Measurements from ENCODE around the gene HESX1.

HESX1 gene

GRCh38 chr3:57168151-57168550 is 31.6 kb downstream of the HESX1 start:
- no peak for DNase-seq (ENCODE audit: low spot score)

GRCh38 chr3:57166660-57167059 is 33.1 kb downstream of the HESX1 start:
- DNase-seq (ENCODE audit: low spot score) = no peak

GRCh38 chr3:57165641-57166040 is 34.1 kb downstream of the HESX1 start:
- no peak for DNase-seq (ENCODE audit: low spot score)

DNA sequence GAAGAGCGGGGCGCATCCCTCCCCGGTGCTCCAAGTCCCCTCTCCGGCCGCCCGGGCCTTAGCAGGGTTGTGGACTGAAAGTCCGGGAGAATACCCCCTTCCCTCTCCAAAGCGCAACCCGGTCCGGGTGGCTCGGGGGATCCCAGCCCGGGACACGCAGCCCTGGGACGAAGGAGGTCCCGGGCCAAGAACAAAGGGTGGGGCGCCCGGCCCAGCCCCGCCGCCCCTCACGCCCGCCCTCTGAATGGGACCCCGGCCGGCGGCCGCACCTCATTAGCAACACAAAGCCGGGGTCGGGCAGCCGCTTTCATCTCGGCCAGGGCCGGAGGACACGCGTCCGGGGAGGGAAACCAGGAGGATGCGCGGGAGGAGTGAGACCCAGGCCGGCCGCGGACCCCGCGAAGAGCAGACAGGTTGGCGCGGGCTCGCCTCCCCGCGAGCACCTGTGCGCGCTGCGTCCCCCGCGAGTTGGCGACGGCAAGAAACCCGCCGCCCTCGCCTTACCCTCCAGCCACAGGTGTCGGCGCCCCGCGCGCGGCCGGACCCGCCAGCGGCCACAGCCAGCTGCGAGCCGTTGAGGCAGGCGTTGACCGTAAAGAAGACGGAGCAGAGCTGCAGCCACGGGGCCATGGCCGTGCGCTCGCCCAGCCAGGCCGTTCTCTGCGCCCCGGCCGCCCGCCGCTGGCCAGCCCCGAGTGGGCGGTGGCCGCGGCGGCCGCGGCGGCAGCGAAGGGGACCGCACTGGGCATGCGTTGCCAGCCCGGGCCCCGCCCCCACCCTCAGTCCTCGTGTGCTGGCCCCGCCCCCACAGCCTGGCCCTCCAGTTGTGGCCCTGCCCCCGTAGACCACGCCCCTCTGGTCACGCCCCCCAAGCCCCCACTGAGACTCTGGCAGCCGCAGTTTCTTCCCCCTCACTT is 34.9 kb downstream of the HESX1 start, which contains the start of gene IL17RD:
TSS of gene IL17RD (minus strand) at position 697 of the 917 bp plus-strand sequence. CDS start at position 630, 67 bp downstream.
- peak; percentile 10 for DNase-seq (ENCODE audit: low spot score)

DNA sequence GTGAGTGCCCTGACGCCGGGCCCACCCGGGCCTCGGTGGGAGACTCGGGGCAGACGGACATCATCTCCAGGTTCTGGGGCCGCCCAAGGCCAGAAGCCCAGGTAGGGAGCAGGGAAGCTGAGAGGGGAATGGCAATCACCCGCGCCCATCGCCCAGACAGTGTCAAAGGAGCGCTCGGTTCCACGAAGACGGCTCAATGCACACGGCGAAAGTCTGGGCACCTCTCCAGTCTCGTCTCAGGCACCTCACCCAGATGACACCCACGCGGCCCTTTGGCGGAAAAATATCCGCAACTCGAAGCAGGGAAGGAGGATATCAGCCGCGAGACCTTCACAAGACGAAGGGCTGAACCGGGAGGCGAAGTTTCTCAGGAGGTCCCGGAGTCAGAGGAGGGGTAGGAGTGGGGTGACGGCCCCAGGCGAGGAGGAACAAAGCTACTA is 35.5 kb downstream of the HESX1 start:
- no peak for DNase-seq (ENCODE audit: low spot score)

DNA sequence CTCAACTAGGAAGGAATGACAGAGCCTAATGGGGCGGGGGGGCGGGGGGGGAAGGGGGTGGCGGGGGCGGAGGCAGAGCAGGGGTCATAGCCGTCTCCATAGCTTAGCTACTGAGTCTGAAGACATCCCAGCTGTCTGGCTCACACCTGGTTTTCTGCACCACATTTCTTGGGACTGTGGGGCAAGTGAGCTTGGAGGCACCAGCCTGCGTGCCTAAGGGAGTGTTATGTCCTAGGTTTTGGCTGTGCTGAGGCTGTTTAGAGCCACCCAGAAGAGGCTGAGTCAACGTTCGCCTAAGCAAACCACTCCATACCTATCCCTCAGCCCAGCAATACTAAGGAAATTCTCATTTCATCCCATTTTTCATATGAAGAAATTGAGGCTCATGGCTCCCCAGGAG is 36.0 kb downstream of the HESX1 start:
- DNase-seq (ENCODE audit: low spot score) = no peak

- no peak for DNase-seq (ENCODE audit: low spot score)
Observed at GRCh38 chr3:57161915-57162314, 37.9 kb downstream of the HESX1 start.

GRCh38 chr3:57160765-57161538 is 38.8 kb downstream of the HESX1 start:
- no peak for DNase-seq (ENCODE audit: low spot score)

DNA sequence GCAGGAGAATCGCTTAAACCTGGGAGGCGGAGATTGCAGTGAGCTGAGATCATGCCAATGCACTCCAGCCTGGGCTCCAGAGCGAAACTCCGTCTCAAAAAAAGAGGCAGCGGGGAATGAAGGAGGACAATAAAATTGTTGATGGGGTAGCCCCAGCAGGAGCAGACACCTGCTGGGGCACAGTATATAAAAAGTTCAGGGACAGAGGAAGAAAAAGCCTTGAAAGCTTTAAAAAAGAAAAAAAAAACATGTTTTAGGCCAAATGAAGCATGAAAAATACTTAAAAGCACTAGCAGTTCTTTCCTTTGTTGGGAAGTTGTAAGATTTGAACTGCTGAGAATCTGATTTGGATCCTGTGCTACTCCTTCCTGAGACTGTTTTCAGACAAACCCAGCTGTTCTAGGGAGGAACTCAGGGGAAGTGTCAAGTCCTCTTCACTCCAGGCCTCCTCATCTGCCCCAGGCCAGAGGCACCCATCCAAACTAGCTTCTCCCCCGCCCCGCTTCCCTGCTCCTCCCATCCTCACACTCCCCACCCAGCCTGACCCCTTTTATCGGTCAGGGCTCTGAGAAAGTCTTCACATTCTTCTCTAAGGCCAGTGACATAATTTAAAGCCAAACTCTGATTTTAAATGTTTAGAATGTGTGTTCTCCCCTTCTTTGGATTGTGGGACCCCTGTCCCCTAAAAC is 39.6 kb downstream of the HESX1 start:
- DNase-seq (ENCODE audit: low spot score) = no peak

DNA sequence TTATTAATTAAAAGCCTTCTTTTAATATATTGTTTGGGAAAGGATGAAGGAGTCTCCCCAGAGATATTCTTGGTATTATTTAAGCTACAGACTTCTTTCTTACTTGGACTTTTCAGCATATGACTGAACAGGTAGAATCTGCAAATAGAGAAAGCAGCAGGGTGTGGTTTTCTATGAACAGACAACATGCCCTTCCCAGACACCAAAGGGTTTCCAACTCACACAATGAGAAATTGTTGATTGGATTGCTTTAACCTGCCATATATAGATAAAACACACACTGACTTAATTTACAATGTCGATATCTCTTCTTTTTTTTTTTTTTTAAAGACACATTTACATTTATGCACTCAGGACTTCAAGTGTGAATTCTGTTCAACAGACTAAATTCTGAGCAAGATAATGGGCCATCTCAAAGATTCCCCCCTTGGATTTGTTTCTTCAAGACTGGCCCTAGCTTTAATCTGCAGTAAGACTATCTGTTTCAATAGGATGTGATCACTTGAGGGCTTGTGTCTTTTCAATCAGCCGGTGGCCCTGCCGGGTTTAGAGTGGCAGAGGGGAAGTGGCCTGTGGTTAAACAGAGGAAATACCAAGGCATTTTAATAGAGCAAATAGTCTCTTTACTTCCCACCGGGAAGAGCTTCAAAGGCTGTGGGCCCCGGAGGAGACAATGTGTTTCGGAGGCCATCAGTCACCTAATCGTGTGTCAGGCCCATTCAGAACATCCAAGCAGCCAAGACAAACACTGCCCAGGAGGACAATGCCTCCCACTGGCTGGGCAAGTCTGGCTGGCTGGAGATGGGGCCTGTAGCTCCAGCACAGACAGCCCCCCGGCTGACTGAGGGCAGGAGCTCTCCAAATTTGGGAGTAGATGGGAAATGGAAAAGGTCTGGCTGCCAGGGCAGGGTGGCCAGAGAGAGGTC is 40.7 kb downstream of the HESX1 start:
- peak; percentile 2 for DNase-seq (ENCODE audit: low spot score)

DNA sequence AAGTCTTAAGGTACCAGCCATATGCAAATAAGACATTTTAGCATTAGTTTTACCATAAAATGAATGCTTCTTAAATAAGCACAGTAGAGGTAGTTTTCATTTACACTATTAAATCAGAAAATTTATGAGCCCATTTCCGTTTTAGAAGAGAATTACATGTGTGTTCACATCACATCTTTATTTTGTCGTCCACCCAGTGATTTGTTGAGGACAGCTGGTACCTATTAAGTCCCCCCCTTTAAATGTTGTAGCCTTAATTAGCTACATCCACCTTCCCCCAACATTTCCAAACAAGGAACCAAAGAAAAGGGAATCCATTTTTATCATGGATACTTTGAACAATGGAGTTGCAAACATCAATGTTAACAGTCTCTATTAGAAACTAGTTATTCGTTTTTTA is 41.5 kb downstream of the HESX1 start:
- DNase-seq (ENCODE audit: low spot score) = no peak

DNA sequence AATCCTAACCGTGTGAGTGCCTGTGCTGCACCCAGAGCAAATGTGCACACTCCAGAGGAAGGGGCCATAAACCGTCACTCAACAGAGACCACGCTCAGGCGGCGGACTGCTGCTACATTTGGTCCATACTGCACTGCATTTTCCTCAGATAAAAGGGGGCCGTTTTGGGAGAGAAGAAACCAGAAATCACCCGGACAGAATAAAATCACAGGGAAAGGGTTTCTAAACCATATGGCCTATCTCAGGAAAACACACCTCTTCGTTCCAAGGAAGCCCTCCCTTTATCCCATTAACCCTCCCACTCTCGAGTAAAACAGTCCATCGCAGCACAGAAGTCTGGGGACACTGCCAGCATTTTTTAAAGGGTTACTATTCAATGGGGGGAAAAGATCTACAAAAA is 42.2 kb downstream of the HESX1 start:
- DNase-seq (ENCODE audit: low spot score) = no peak

- DNase-seq (ENCODE audit: low spot score) = no peak
Observed at GRCh38 chr3:57155310-57155643, 44.5 kb downstream of the HESX1 start.

DNA sequence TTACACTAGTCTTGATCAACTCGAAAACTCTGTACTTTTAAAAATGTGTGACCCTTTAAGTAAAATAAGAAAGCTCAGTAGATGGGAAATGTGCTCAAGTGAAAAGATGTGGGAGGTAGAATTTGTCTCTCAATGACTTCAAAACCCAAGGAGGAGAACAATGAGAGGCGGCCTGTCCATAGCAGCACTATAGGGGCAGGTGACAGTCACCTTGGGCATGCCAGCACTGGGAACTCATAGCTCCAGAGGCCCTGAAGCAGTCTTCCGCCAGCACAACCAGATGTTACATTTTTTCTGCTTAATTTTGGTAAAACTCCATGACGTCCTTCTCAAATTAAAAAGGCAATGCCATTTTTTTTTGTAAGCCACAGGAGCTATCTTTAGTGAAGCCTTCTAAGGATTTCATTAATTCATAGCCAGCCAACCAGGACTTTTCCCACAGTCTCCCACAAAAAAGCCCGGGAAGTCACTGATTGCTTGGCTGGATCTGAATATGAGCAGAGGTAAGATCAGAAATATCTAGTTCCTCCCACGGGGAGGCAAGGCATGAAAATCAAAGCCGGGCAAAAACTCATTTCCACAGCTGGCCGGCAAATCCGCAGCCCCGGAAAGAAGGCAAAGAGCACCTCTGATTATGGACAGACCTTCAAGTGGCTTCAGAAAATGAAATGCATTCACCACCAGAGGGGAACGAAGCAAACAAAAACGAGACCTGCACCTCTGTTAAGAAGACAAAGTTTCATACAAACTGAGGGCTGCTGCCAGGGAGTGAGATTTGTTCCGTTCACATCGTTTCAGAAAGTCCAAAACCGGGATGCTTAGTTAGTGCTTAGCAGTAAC is 45.1 kb downstream of the HESX1 start:
- no peak for DNase-seq (ENCODE audit: low spot score)

DNA sequence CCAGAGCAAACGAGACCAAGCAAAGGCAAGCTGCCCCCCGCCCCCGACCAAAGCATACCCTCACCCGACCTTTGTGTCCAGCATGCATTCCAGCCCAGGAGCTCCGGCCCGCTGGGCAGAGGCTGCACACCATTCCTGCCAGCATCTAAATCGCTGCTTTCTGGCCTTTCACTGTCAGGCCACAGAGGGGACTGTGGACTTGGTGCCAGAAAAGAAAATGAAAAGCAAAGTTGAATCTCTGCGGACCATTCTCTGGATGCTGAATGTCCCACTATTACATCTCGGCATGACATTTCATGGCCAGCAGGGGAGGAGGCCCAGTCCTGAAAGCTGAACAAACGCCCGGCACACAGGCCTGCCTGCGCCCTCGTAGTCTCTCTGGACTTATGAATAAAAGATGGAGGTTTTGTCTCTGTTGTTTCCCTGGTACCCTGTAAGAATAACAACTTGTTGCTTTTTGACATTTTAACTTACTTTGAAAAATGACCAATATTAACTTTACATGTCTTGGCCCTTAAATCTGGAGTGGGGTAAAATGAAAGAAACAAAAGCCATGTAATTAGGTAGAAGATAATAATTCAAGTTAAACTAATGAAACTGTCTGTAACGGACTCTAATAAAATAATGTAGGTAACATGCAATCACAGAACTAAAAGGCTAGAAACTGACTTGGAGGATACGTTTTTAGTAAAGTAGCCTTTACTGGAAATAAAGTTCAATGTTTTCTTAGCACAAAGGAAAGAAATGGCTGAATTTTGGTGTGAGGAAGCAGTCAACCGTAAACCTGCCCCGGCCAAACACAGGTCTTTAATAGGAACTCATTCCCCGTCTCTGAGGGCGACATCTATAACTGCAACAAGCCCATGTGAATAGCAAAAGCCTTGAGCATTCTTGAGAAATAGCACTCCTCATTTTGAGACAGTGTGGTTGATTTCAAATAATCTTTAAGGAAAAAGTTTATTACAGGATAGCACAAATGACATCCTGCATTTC is 47.3 kb downstream of the HESX1 start:
- no peak for DNase-seq (ENCODE audit: low spot score)

GRCh38 chr3:57151749-57152148 is 48.0 kb downstream of the HESX1 start:
- DNase-seq (ENCODE audit: low spot score) = no peak

DNA sequence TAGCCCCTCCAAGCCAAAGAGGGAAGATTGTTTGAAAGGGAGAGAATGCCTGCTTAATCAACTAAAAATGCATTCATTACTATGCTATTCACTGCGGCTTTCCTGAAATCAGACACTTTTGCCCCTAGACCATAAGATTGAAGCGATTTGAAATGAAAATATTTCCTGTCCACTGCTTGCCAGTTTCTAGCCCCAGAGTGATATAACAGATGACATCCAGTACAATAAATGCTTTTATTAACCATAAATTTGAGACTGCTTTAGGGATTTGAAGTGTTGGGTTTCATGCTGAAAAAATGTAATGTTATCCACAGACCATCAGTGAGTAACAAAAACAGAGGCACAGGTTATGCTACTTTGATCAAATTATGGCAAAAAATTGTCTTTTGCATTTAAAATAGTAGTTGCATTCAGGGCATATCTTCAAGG is 48.7 kb downstream of the HESX1 start:
- no peak for DNase-seq (ENCODE audit: low spot score)

GRCh38 chr3:57150113-57150581 is 49.6 kb downstream of the HESX1 start:
- DNase-seq (ENCODE audit: low spot score) = no peak

All from CD4-positive, alpha-beta T cell treated with Interleukin-15 for 4 hours (primary cell).